ENCODE results near the gene OR2S2. TPM values are rescaled to one million over a fixed set of nuclear protein-coding genes. Genes with fewer than 3 reads are reported as not detected.
A peak's percentile ranks its signal among the peaks of the same experiment; 100 is the strongest.

Gene OR2S2
- total RNA-seq, 1 experiment from 2014 or later: not detected

DNA sequence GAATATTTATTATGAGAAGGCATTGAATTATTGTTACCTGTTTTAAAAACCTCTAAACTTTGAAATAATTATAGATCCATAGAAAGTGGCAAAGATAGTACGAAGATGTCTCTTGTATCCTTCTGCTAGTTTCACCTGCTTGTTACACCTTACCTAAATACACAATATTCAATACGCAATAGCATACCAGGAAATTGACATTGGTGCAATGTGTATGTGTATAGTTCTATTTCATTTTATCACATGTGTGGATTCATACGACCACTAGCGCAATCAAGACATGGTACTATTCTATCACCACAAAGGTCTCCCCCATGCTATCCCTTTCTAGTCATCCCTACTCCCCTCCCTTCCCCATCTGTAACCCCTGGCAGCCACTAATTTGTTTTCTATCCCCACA is 8.5 kb upstream of the OR2S2 start (continued):
- TF ChIP-seq ARID4B (CRISPR knock-in tag; IDR thresholded peaks at IDR 0.05; ENCODE audit: borderline replicate concordance) (no peak), TEAD1 (CRISPR knock-in tag; IDR thresholded peaks at IDR 0.05) (no peak), CREB1 (CRISPR knock-in tag; IDR thresholded peaks at IDR 0.05) (no peak), MYBL2 (CRISPR knock-in tag; IDR thresholded peaks at IDR 0.05) (no peak), CBFB (CRISPR knock-in tag; IDR thresholded peaks at IDR 0.05; ENCODE audit: low read depth) (no peak), ATF6 (CRISPR knock-in tag; IDR thresholded peaks at IDR 0.05) (no peak)
- TF ChIP-seq, protein P1, sequence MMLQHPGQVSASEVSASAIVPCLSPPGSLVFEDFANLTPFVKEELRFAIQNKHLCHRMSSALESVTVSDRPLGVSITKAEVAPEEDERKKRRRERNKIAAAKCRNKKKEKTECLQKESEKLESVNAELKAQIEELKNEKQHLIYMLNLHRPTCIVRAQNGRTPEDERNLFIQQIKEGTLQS (CRISPR knock-in tag; conservative IDR thresholded peaks at IDR 0.05): no peak
- TF ChIP-seq, protein P2, sequence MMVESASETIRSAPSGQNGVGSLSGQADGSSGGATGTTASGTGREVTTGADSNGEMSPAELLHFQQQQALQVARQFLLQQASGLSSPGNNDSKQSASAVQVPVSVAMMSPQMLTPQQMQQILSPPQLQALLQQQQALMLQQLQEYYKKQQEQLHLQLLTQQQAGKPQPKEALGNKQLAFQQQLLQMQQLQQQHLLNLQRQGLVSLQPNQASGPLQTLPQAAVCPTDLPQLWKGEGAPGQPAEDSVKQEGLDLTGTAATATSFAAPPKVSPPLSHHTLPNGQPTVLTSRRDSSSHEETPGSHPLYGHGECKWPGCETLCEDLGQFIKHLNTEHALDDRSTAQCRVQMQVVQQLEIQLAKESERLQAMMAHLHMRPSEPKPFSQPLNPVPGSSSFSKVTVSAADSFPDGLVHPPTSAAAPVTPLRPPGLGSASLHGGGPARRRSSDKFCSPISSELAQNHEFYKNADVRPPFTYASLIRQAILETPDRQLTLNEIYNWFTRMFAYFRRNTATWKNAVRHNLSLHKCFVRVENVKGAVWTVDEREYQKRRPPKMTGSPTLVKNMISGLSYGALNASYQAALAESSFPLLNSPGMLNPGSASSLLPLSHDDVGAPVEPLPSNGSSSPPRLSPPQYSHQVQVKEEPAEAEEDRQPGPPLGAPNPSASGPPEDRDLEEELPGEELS (CRISPR knock-in tag; IDR thresholded peaks at IDR 0.05): no peak

DNA sequence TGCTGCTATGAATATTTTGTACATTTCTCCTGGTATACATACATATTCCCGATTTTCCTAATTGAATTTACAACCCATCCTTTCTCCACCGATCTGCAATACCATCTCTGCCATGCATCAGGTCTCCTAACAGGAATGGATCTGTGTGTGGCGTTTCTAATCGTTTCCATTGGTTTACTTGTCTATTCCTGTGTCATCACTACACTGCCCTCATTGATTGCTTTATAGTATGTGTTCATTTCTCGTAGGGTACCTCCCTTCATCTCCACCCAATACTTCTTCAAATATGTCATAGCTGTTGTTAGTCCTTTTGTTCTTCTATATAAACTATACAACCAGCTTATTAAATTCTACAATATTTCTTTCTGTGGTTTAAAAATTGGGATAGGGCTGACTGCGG is 7.1 kb upstream of the OR2S2 start:
- no peak overlapping the region for H3K27ac Mint-ChIP-seq
- POLR2A ChIA-PET: no interaction called here
- H3K36me3 Mint-ChIP-seq: no peaks in the 10 kb centered on the region
- no peak overlapping the region for H3K4me3 Mint-ChIP-seq
- H3K9me3 Mint-ChIP-seq: no peaks in the 10 kb centered on the region
- H3K4me1 Mint-ChIP-seq: peaks cover 5% of the 10 kb centered on the region; the same call in 1 of the 2 replicates
- DNase-seq (ENCODE audit: low spot score) (no peak), ATAC-seq (no peak)
- TF ChIP-seq ELF4 (CRISPR knock-in tag; IDR thresholded peaks at IDR 0.05; ENCODE audit: low read depth): no peak
- peaks cover 45% of the 10 kb centered on the region for H3K27me3 Mint-ChIP-seq (ENCODE audit: low read depth)
- CTCF ChIA-PET: interaction anchor here (1.2 to 2.0 kb wide), 2 partner anchors 10 to 58 kb away, joined by 4 to 8 read pairs; no protein-coding TSS in a partner anchor

DNA sequence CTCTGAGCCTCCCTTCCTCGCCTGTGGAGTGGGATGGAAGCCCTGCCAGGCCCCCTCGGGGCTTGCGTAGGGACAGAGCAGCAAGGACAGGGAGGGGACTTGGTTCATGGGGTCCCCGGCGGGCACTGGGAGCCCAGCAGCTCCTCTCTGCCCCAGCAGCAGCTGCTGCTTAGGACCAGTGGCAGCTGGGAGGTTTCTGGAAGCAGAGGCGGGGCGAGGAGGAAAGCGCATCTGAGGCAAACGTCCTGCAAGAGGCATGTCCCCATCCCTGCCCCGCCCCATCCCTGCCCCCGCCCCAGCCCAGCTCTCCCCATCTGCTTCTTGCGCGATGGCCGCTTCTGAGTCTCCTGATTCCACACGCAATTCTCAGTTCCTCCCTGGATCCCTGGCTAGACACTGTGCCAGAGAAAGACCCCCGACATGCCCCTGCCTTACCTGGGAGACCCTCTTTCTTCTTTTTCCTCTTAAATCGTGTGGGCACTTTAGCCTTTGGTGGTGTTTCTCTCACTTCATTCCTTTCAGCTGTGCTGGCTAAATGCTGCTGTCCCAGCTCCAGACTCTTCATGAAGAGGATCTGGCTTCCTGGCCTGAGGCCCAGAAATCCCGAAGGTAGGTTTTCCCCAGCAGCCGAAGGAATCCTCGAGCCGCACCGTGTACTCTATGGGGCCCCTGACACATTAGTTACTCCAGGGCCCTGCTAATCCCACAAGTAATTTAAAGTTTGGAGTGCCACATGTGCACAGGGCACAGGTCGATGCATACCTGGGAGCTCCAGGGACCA is 4.4 kb upstream of the OR2S2 start:
- peaks cover 5% of the 10 kb centered on the region; the same call in 1 of the 2 replicates for H3K4me1 Mint-ChIP-seq
- H3K4me3 Mint-ChIP-seq: no peak overlapping the region
- no peaks in the 10 kb centered on the region for H3K36me3 Mint-ChIP-seq
- H3K27me3 Mint-ChIP-seq (ENCODE audit: low read depth): peaks cover 33% of the 10 kb centered on the region
- no peaks in the 10 kb centered on the region for H3K9me3 Mint-ChIP-seq
- DNase-seq (ENCODE audit: low spot score) (peak; percentile 29), ATAC-seq (peak; percentile 77)
- H3K27ac Mint-ChIP-seq: no peak overlapping the region
- ChIA-PET CTCF (interaction anchor here (0.8 to 4.0 kb wide), 4 partner anchors 8 to 80 kb away, joined by 3 to 20 read pairs (median 8); no protein-coding TSS in a partner anchor), POLR2A (interaction anchor here (0.5 kb wide), 1 partner anchor 149 kb away, joined by 4 read pairs; no protein-coding TSS in a partner anchor)
- TF ChIP-seq, protein P3, sequence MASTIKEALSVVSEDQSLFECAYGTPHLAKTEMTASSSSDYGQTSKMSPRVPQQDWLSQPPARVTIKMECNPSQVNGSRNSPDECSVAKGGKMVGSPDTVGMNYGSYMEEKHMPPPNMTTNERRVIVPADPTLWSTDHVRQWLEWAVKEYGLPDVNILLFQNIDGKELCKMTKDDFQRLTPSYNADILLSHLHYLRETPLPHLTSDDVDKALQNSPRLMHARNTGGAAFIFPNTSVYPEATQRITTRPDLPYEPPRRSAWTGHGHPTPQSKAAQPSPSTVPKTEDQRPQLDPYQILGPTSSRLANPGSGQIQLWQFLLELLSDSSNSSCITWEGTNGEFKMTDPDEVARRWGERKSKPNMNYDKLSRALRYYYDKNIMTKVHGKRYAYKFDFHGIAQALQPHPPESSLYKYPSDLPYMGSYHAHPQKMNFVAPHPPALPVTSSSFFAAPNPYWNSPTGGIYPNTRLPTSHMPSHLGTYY (CRISPR knock-in tag; IDR thresholded peaks at IDR 0.05): no peak
- TF ChIP-seq PRRX2 (CRISPR knock-in tag; IDR thresholded peaks at IDR 0.05) (no peak), ZNF416 (CRISPR knock-in tag; IDR thresholded peaks at IDR 0.05) (no peak), NR2C2 (CRISPR knock-in tag; IDR thresholded peaks at IDR 0.05) (no peak), ATF1 (CRISPR knock-in tag; IDR thresholded peaks at IDR 0.05) (no peak), CREM (CRISPR knock-in tag; IDR thresholded peaks at IDR 0.05) (no peak), ZNF423 (CRISPR knock-in tag; IDR thresholded peaks at IDR 0.05) (no peak), SMAD3 (CRISPR knock-in tag; IDR thresholded peaks at IDR 0.05; ENCODE audit: borderline replicate concordance) (no peak)
- TF ChIP-seq, protein P1 (CRISPR knock-in tag; conservative IDR thresholded peaks at IDR 0.05): no peak
- TF ChIP-seq, protein P4, sequence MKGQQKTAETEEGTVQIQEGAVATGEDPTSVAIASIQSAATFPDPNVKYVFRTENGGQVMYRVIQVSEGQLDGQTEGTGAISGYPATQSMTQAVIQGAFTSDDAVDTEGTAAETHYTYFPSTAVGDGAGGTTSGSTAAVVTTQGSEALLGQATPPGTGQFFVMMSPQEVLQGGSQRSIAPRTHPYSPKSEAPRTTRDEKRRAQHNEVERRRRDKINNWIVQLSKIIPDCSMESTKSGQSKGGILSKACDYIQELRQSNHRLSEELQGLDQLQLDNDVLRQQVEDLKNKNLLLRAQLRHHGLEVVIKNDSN (CRISPR knock-in tag; IDR thresholded peaks at IDR 0.05): no peak
- TF ChIP-seq, protein P5, sequence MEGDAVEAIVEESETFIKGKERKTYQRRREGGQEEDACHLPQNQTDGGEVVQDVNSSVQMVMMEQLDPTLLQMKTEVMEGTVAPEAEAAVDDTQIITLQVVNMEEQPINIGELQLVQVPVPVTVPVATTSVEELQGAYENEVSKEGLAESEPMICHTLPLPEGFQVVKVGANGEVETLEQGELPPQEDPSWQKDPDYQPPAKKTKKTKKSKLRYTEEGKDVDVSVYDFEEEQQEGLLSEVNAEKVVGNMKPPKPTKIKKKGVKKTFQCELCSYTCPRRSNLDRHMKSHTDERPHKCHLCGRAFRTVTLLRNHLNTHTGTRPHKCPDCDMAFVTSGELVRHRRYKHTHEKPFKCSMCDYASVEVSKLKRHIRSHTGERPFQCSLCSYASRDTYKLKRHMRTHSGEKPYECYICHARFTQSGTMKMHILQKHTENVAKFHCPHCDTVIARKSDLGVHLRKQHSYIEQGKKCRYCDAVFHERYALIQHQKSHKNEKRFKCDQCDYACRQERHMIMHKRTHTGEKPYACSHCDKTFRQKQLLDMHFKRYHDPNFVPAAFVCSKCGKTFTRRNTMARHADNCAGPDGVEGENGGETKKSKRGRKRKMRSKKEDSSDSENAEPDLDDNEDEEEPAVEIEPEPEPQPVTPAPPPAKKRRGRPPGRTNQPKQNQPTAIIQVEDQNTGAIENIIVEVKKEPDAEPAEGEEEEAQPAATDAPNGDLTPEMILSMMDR (IDR thresholded peaks at IDR 0.05): no peak

All from WTC11 (cell line).